Measurements from ENCODE around the gene GSS. TPM values are rescaled to one million over a fixed set of nuclear protein-coding genes. Genes with fewer than 3 reads are reported as not detected.

Gene GSS
- total RNA-seq, 4 donors from 2014 or later = 56.5 to 86.7 (median 75.2) TPM

- no peak overlapping the region for H3K27ac ChIP-seq
- no peaks in the 10 kb centered on the region for H3K9me3 ChIP-seq
- H3K4me1 ChIP-seq = peaks cover 7% of the 10 kb centered on the region
- DNase-seq (ENCODE audit: low spot score in 2 of 2) = no peak
- 81% methylated on average over 1 of the region's 1 CpG for WGBS
- peaks cover 22% of the 10 kb centered on the region for H3K36me3 ChIP-seq
- TF ChIP-seq EP300 (IDR thresholded peaks at IDR 0.05) (no peak), CTCF (IDR thresholded peaks at IDR 0.05) (no peak), POLR2AphosphoS5 (IDR thresholded peaks at IDR 0.05) (no peak)
- H3K4me3 ChIP-seq = no peak overlapping the region
- H3K27me3 ChIP-seq = no peaks in the 10 kb centered on the region
Measured at GRCh38 chr20:34888468-34888867, 67.1 kb downstream of the GSS start.

GRCh38 chr20:34887023-34887422, 68.6 kb downstream of the GSS start:
- WGBS = 46% methylated on average over 3 of the region's 3 CpGs
- H3K4me1 ChIP-seq = peaks cover 7% of the 10 kb centered on the region
- peaks cover 27% of the 10 kb centered on the region for H3K36me3 ChIP-seq
- TF ChIP-seq POLR2A (IDR thresholded peaks at IDR 0.05) (no peak), EP300 (IDR thresholded peaks at IDR 0.05) (no peak), POLR2AphosphoS5 (IDR thresholded peaks at IDR 0.05) (no peak), CTCF (IDR thresholded peaks at IDR 0.05) (no peak)
- no peak for DNase-seq (ENCODE audit: low spot score in 2 of 2)
- no peak overlapping the region for H3K4me3 ChIP-seq
- no peaks in the 10 kb centered on the region for H3K9me3 ChIP-seq
- H3K27me3 ChIP-seq = no peaks in the 10 kb centered on the region
- no peak overlapping the region for H3K27ac ChIP-seq

GRCh38 chr20:34886122-34886521, 69.5 kb downstream of the GSS start:
- peaks cover 27% of the 10 kb centered on the region for H3K36me3 ChIP-seq
- H3K9me3 ChIP-seq = no peaks in the 10 kb centered on the region
- peaks cover 2% of the 10 kb centered on the region for H3K4me1 ChIP-seq
- DNase-seq (ENCODE audit: low spot score in 2 of 2) = no peak
- no peak overlapping the region for H3K27ac ChIP-seq
- TF ChIP-seq POLR2AphosphoS5 (IDR thresholded peaks at IDR 0.05) (no peak), EP300 (IDR thresholded peaks at IDR 0.05) (no peak), CTCF (IDR thresholded peaks at IDR 0.05) (no peak), POLR2A (IDR thresholded peaks at IDR 0.05) (no peak)
- H3K27me3 ChIP-seq = no peaks in the 10 kb centered on the region
- no peak overlapping the region for H3K4me3 ChIP-seq
- 95% methylated on average over 3 of the region's 3 CpGs for WGBS

- Histone ChIP-seq H3K27me3 (no peaks in the 10 kb centered on the region), H3K4me1 (peaks cover 10% of the 10 kb centered on the region), H3K4me3 (no peak overlapping the region), H3K36me3 (peaks cover 27% of the 10 kb centered on the region), H3K27ac (no peak overlapping the region), H3K9me3 (no peaks in the 10 kb centered on the region)
- no peak for TF ChIP-seq EP300 (IDR thresholded peaks at IDR 0.05)
- TF ChIP-seq POLR2AphosphoS5 (IDR thresholded peaks at IDR 0.05) = no peak
- no peak for TF ChIP-seq POLR2A (IDR thresholded peaks at IDR 0.05)
- no peak for TF ChIP-seq CTCF (IDR thresholded peaks at IDR 0.05)
- 77% methylated on average over 1 of the region's 1 CpG for WGBS
- DNase-seq (ENCODE audit: low spot score in 2 of 2) = no peak
Measured at GRCh38 chr20:34884260-34884659, 71.3 kb downstream of the GSS start.

- TF ChIP-seq POLR2AphosphoS5 (IDR thresholded peaks at IDR 0.05) = no peak
- no peak for TF ChIP-seq EP300 (IDR thresholded peaks at IDR 0.05)
- TF ChIP-seq CTCF (IDR thresholded peaks at IDR 0.05) = no peak
- TF ChIP-seq POLR2A (IDR thresholded peaks at IDR 0.05) = no peak
- Histone ChIP-seq H3K4me3 (no peak overlapping the region), H3K4me1 (peaks cover 11% of the 10 kb centered on the region), H3K27me3 (no peaks in the 10 kb centered on the region), H3K27ac (no peak overlapping the region), H3K9me3 (no peaks in the 10 kb centered on the region), H3K36me3 (peaks cover 27% of the 10 kb centered on the region)
- DNase-seq (ENCODE audit: low spot score in 2 of 2) = no peak
- 87% methylated on average over 4 of the region's 4 CpGs for WGBS
Measured at GRCh38 chr20:34883809-34884208, 71.8 kb downstream of the GSS start.
